Endothelial cell of umbilical vein (primary cell): Measurements from ENCODE around the gene NFE2L1. TPM values are rescaled to one million over a fixed set of nuclear protein-coding genes. Genes with fewer than 3 reads are reported as not detected.
"Not testable (repeated sequence)": the region's sequence is repeated elsewhere in the genome, so short reads cannot be mapped to it uniquely, and the experiment has no call there.

ENCODE experiments used
- BruUV-seq: library from RNA; stranded (reverse); fragments of 400-500 nt; replicated peaks from 2 replicates; lab custom pipeline; 2021; lab: Mats Ljungman, UMichigan
- CTCF ChIA-PET: fragments of 300-600, 350-600 bp; sonication (Branson Sonifier 250); formaldehyde crosslinking; loops from one replicate; lab custom pipeline; 2021; ENCODE audit warnings: antibody characterized with exemption, inconsistent platforms; lab: Charles Lee
- POLR2A ChIA-PET: fragments of 300-600, 350-600 bp; sonication (Branson Sonifier 250); formaldehyde crosslinking; loops from one replicate; lab custom pipeline; 2021; ENCODE audit warnings: antibody characterized with exemption, inconsistent platforms; lab: Charles Lee
- DNase-seq: peaks from one replicate; pipeline ENCODE4 v3.0.0-alpha.2; 2011; ENCODE audit warnings: low read depth, low spot score
- FAIRE-seq: peaks from 2 replicates; lab custom pipeline; 2011; peaks lifted over from hg19 to GRCh38; lab: Jason Lieb, UNC
- H2AFZ ChIP-seq: 2 replicates; pipeline ENCODE4 v1.6.0; 2012; ENCODE audit warnings: low read depth, low read length, control low read depth, inconsistent platforms
- H3K27ac ChIP-seq: 2 replicates; pipeline ENCODE4 v1.5.1; 2011; ENCODE audit warnings: low read depth, mild to moderate bottlenecking, control low read depth, low read length, moderate library complexity; ENCODE audit not compliant: insufficient read depth
- H3K27me3 ChIP-seq, 2 experiments: 2 replicates each; pipeline versions ENCODE4 v1.6.0 to v1.6.1; 2011; ENCODE audit warnings: low read length in 2 of 2, mixed read lengths in 1 of 2; ENCODE audit not compliant: control insufficient read depth in 2 of 2, insufficient read depth in 2 of 2
- H3K36me3 ChIP-seq, 2 experiments: 2 replicates in 1 of 2; 3 replicates in 1 of 2; pipeline ENCODE4 v1.5.1; 2011; ENCODE audit warnings: low read length in 2 of 2, mild to moderate bottlenecking in 1 of 2, moderate library complexity in 1 of 2; ENCODE audit not compliant: control insufficient read depth in 2 of 2, insufficient read depth in 2 of 2; ENCODE audit errors: extremely low read depth in 1 of 2
- H3K4me1 ChIP-seq: 3 replicates; pipeline ENCODE4 v1.5.1; 2011; ENCODE audit warnings: mild to moderate bottlenecking, low read length; ENCODE audit not compliant: control insufficient read depth, insufficient read depth; ENCODE audit errors: extremely low read depth
- H3K4me2 ChIP-seq: 2 replicates; pipeline ENCODE4 v1.6.1; 2011; ENCODE audit warnings: low read length, control low read depth, mixed read lengths; ENCODE audit not compliant: insufficient read depth
- H3K4me3 ChIP-seq, 3 experiments: fragments of 200-600 bp in 1 of 3; sonication (generic), shearing (Covaris generic) in 1 of 3; replicated peaks in 1 of 3; 2 replicates each; pipeline ENCODE4 v1.5.1; 2011 to 2016; ENCODE audit warnings: control low read depth in 3 of 3, low read length in 3 of 3, mild to moderate bottlenecking in 2 of 3, inconsistent platforms in 1 of 3, low read depth in 1 of 3, moderate library complexity in 1 of 3; ENCODE audit not compliant: insufficient read depth in 1 of 3
- H3K79me2 ChIP-seq: 2 replicates; pipeline ENCODE4 v1.6.0; 2012; ENCODE audit warnings: low read length, inconsistent platforms; ENCODE audit not compliant: control insufficient read depth, insufficient read depth
- H3K9ac ChIP-seq: replicated peaks from 2 replicates; pipeline ENCODE3; 2011; ENCODE audit warnings: low read length, control low read depth; ENCODE audit not compliant: insufficient read depth; ENCODE audit errors: extremely low read depth
- H3K9me1 ChIP-seq: replicated peaks from 3 replicates; pipeline ENCODE4 v1.6.0; 2011; ENCODE audit warnings: mild to moderate bottlenecking, low read length; ENCODE audit not compliant: control insufficient read depth, insufficient read depth; ENCODE audit errors: extremely low read depth
- H3K9me3 ChIP-seq: replicated peaks from 2 replicates; pipeline ENCODE4 v1.5.1; 2012; ENCODE audit warnings: low read length, inconsistent platforms; ENCODE audit not compliant: control insufficient read depth, insufficient read depth
- H4K20me1 ChIP-seq: replicated peaks from 2 replicates; pipeline ENCODE3; 2011; ENCODE audit warnings: mild to moderate bottlenecking, low read length; ENCODE audit not compliant: control insufficient read depth, insufficient read depth; ENCODE audit errors: extremely low read depth
- FOS ChIP-seq: IDR thresholded peaks from 2 replicates; pipeline ENCODE4 v1.6.1; 2011; ENCODE audit warnings: mild to moderate bottlenecking, low read length, moderate library complexity, borderline replicate concordance; ENCODE audit not compliant: insufficient read depth
- GATA2 ChIP-seq: IDR thresholded peaks from 2 replicates; pipeline ENCODE4 v1.7.0; 2011; ENCODE audit warnings: low read depth, mild to moderate bottlenecking, moderate library complexity, mixed read lengths, low read length; ENCODE audit not compliant: insufficient read length, insufficient read depth
- JUN ChIP-seq: IDR thresholded peaks from 2 replicates; pipeline ENCODE4 v1.6.1; 2011; ENCODE audit warnings: borderline replicate concordance, low read depth; ENCODE audit not compliant: insufficient read length, insufficient read depth
- MYC ChIP-seq: IDR thresholded peaks from one replicate; pipeline ENCODE4 v1.6.1; 2011; ENCODE audit warnings: mild to moderate bottlenecking, low read depth, low read length
- POLR2A ChIP-seq: IDR thresholded peaks from 2 replicates; pipeline ENCODE4 v1.6.1; 2012; ENCODE audit warnings: low read depth, mild to moderate bottlenecking, control low read depth, low read length
- POLR2AphosphoS5 ChIP-seq: IDR thresholded peaks from 2 replicates; pipeline ENCODE4 v1.6.1; 2012; ENCODE audit warnings: low read depth, mild to moderate bottlenecking, control low read depth, low read length, moderate library complexity; ENCODE audit not compliant: insufficient read depth
- dilution Hi-C: fragments of 300-500 bp; cut with MboI; formaldehyde crosslinking; loops from one replicate; pipeline ENCODE4 v1.15.0; 2019; ENCODE audit warnings: low sequenced_read_pairs; ENCODE audit not compliant: extremely low pct_ligation_motif_present
- intact Hi-C: fragments of 100-400 bp; cut with micrococcal nuclease; formaldehyde crosslinking; loops from one replicate; pipeline ENCODE4 v1.10.0; 2022
- polyA plus RNA-seq, 4 experiments: library from polyadenylated mRNA; depleted of rRNA in 3 of 4; stranded (reverse) in 3 of 4; unstranded in 1 of 4; fragments of >200 nt; gene quantifications; 2 replicates each; pipeline versions ENCODE4 v1.2.1 to v1.2.3, GENCODE V29; 2011 to 2012; ENCODE audit warnings: missing spikeins in 1 of 4
- total RNA-seq: library from RNA; stranded (reverse); gene quantifications from 2 replicates; pipeline ENCODE4 v1.2.3, GENCODE V29; 2021
- TF ChIP-seq, protein P1 (sequence below): IDR thresholded peaks from 2 replicates; pipeline ENCODE4 v1.6.1; 2011; ENCODE audit not compliant: insufficient read depth, insufficient read length

NFE2L1 gene
- total and polyA plus RNA-seq, 2 donors (not counting 3 experiments of a cell fraction or from before 2014, with no cell fraction given) = 187 to 236 TPM

GRCh38 chr17:48001657-48002056, 46.5 kb upstream of the NFE2L1 start:
- H3K9ac ChIP-seq, H3K9me1 ChIP-seq, H3K9me3 ChIP-seq, H3K4me3 ChIP-seq, H3K79me2 ChIP-seq, H3K36me3 ChIP-seq, DNase-seq, H3K27me3 ChIP-seq, BruUV-seq, dilution Hi-C loops, FAIRE-seq, H4K20me1 ChIP-seq, H2AFZ ChIP-seq, H3K4me2 ChIP-seq: not testable (repeated sequence)
- POLR2A ChIA-PET = interaction anchor here (0.6 to 0.7 kb wide), 2 partner anchors 15 to 46 kb away, joined by 3 to 4 read pairs; no protein-coding TSS in a partner anchor
- H3K4me1 ChIP-seq = peaks cover 30% of the 10 kb centered on the region
- intact Hi-C loops = loop anchor here (2.0 kb wide), 1 partner anchor 17 kb away; no protein-coding TSS in a partner anchor
- CTCF ChIA-PET = interaction anchor here (1.0 to 4.0 kb wide), 4 partner anchors 10 to 22 kb away, joined by 3 to 20 read pairs (median 8); no protein-coding TSS in a partner anchor
- H3K27ac ChIP-seq = peak overlapping the region; percentile 84

DNA sequence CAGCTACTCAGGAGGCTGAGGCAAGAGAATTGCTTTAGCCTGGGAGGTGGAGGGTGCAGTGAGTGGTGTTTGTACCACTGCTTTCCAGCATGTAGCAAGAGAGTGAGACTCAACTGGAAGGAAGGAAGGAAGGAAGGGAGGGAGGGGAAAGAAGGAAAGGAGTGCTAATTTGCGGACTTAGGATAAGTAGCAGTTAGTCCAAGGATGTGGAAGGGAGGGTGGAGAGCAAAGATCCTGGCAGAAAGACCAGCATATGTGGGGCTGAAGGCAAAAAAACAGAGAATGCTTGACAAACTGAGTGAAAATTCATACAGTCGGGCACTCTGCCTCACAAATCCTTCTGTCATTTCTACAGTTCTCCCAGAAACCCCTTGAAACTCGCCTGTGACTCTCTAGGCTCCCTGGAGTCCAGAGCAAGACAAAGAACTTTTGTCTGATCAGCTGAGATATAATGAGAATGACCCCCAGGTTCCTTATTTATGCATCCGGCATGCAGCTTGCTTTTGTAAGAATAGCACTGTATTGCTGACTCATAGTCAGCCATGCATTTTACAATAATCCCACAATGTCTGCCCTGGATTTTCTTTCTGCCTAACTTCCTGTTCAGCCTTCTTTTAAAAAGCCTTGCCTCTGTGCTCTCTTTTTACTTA, 45.8 kb upstream of the NFE2L1 start:
- no peak overlapping the region for H3K4me3 ChIP-seq
- dilution Hi-C loops = no loop called here
- FAIRE-seq (peak; percentile 95), DNase-seq (peak; percentile 85)
- peak overlapping the region; percentile 56 for H3K4me2 ChIP-seq
- no peaks in the 10 kb centered on the region for H3K79me2 ChIP-seq
- intact Hi-C loops = loop anchor here (2.0 kb wide), 1 partner anchor 16 kb away; no protein-coding TSS in a partner anchor
- H3K36me3 ChIP-seq = no peaks in the 10 kb centered on the region
- no peaks in the 10 kb centered on the region for H3K9me3 ChIP-seq
- no peaks in the 10 kb centered on the region for H3K27me3 ChIP-seq
- no peaks in the 10 kb centered on the region for H3K9me1 ChIP-seq
- peak; percentile 52 for TF ChIP-seq GATA2
- peak; percentile 75 for TF ChIP-seq JUN
- no peak for TF ChIP-seq MYC
- TF ChIP-seq, protein P1, sequence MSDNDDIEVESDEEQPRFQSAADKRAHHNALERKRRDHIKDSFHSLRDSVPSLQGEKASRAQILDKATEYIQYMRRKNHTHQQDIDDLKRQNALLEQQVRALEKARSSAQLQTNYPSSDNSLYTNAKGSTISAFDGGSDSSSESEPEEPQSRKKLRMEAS = no peak
- peak; percentile 73 for TF ChIP-seq POLR2A
- TF ChIP-seq POLR2AphosphoS5 = peak; percentile 63
- peak; percentile 89 for TF ChIP-seq FOS
- ChIA-PET POLR2A (interaction anchor here (0.9 kb wide), 1 partner anchor 9 kb away, joined by 5 read pairs; no protein-coding TSS in a partner anchor), CTCF (interaction anchor here (0.7 to 4.0 kb wide), 7 partner anchors 9 to 56 kb away, joined by 3 to 20 read pairs (median 4); no protein-coding TSS in a partner anchor)
- H4K20me1 ChIP-seq = no peaks in the 10 kb centered on the region
- H3K9ac ChIP-seq = peak overlapping the region; percentile 83
- peak overlapping the region; percentile 84 for H3K27ac ChIP-seq
- H2AFZ ChIP-seq = peak overlapping the region; percentile 75
- H3K4me1 ChIP-seq = peaks cover 30% of the 10 kb centered on the region
- TSS peak; percentile 85 for BruUV-seq
